ENCODE measurements around the gene ZNF654.
A peak's percentile ranks its signal among the peaks of the same experiment; 100 is the strongest.
"Not testable (repeated sequence)": the region's sequence is repeated elsewhere in the genome, so short reads cannot be mapped to it uniquely, and the experiment has no call there.

Gene ZNF654

DNA sequence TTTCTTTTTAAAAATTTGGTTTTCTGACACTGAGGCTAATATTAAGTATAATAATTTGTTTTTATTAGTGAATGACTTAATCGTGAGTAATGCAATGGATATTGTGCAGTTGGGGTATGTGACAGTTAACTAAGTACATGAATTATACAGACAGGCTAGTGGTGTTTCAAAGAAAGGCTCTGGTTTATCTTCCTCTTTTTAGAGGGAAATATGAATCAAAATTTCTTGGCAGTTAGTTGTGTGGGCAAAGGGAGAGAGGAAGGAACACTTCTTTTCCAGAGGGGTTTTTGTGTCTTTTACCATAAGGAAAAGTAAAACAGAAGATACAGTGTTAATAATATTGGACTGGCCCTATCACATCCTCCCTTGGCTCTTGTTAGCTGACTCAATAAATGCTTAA lies 2.7 kb downstream of the ZNF654 start:
- DNase-seq: no peak

DNA sequence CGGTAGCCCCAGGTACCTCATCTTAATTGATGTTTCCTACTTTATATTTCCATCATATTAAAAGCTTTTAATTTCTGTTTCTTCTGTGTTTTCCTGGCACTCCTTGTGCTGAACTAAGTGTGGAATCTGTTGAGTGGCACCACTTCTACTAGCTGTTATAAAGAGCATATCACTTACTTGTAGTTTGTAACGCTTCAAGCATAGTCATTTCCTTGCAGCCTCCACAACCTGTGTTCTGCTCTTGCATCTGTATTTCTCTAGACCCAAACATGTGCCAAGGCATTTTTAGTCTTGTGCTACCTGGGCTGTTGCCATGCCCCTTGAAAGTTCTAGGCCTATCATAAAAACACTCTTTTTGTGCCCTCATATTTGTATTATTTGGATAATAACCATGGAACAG lies 16.0 kb downstream of the ZNF654 start:
- no peak for DNase-seq

DNA sequence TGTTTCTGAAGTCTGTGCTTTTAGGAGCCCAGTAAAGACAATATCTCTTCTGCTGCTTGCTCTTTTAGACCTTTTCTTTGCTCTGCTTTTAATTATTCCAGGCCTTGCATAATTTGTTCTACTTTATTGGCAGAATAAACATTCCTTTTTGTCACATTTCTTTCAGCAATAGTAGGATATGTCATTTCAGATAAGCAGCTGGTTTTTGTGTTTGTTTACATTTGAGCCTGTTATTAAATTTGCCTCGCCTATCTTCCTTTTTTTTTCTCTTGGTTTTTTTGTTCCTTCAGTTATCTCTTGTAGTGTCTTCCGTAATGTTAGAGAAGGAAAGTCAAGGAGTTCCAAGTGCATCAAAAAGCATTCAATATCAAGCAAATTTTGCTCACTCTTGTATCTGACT lies 16.4 kb downstream of the ZNF654 start:
- DNase-seq: no peak

- DNase-seq: no peak
Measured at GRCh38 chr3:88076712-88077111, 17.7 kb downstream of the ZNF654 start.

DNA sequence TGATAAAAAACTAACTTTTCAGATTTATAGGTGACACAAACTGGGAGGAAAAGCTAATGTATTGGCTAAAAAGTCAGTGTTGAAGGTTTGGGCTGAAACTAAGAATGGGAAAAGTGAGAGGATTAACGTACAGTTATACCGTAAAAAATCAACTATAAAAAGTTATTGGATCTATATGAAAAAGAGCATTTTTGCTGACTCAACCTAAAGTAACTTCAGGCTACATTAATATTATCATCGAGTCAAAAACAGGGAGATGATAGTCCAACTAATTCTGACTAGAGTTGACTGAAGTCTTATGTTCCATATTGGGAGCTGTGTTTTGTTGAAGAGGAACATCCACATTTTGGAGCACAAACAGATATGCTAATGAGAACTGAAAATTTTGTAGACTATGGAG lies 19.9 kb downstream of the ZNF654 start:
- no peak for DNase-seq

GRCh38 chr3:88082854-88083253 lies 23.8 kb downstream of the ZNF654 start:
- DNase-seq: no peak

DNA sequence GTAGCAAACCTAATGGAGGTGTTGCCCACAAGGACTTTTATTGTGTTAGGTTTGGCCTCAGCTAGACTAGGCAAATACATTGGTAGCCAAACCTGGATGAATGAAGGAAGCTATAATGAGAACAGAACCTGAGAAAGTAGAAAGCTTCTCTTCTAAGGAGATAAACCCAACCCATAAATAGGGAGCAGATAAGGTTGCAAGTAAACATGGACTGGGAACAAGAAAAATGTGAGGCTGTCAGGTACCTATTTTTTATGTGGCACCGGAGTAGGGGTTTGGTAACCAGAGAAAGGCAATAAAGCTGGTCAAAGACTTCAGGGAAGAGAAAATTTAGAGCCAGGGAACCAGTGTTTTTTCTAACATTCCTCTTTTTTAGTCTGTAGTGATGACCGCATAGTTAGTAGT lies 25.0 kb downstream of the ZNF654 start:
- no peak for DNase-seq

DNA sequence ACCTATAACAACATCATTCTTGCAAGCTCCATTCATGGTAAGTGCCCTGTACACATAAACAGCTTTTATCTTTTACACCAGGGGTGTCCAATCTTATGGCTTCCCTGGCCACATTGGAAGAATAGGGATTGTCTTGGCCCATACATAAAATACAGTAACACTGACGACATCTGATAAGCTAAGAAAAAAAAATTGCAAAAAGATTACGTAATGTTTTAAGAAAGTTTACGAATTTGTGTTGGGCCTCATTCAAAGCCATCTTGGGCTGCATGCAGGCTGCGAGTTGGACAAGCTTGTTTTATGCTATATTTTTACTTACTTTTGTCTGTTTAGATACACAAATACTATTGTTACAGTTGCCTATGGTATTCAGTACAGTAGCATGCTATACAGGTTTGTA lies 31.6 kb downstream of the ZNF654 start:
- DNase-seq: no peak

DNA sequence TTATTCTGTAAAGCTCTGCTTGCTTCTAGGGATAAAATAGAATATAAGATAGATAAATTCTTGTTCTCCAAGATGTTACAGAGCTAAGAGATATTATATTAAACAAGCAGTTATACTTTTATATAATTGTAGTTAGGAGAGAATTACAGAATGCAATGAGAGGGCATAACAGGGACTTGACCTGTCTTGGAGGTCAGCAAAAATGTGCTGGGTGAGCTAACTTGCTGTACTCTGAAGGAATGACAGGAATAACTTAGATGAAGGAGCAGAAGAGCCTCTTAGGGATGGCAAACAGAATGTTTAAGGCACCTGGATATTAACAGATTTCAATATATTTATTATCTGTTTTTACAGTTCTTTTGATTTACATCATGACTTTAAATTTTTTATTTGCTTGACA lies 33.2 kb downstream of the ZNF654 start:
- DNase-seq: no peak

DNA sequence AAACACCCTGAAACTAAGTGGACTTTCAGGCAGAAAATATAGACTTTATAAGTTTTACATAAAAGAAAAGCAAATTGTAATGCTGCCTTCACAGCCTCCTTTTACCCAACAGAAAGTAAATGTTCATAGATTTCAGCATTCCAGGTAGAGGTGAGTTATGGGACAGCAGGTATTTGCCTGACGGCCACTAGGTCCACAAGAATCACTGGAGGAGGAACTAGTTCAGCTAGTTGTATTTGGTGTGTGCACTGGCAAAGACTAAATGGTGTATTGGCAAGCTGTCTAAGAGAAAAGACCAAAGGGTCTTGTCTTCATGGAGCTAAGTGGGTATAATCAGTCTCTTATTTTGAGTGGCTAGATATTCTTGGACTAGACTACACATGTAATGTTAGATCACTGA lies 34.2 kb downstream of the ZNF654 start:
- DNase-seq: no peak

- no peak for DNase-seq
Measured at GRCh38 chr3:88101142-88101541, 42.1 kb downstream of the ZNF654 start.

DNA sequence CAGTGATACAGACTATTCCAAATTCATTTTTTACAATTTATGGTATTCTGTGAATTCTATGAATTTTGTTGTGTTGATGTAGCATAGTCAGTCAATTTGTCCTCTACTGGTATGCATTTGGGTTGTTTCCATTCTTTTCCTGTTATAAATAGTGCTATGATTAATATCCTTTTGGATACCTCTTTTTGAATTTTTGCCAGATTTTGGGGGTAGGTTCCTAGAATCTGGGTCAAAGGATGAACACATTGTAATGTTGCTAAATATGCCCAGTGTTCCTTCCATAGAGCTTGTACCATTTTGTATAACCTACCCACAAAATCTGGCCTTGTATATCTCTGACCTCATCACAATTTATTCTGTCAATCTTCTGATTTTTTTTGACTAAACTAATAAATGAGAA lies 46.3 kb downstream of the ZNF654 start:
- DNase-seq: no peak

DNA sequence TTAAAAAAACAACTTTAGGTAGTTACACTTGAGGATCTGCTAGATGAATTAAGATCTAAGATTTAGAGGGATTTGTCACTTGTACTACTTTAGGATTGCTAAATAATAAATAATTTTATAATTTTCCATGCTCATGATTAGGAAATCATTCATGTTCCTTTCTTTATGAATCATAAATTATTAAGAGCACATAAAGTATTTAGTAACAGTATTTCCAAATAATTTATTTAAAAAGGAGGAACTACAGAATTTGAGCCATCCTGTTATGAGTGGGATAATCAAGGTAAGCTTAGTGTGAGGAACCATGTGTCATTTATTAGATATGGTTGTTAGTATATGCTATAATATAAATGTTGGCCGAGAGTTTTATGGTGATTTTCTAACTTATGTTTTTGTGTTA lies 53.2 kb downstream of the ZNF654 start:
- DNase-seq: no peak

GRCh38 chr3:88113311-88114162 lies 54.5 kb downstream of the ZNF654 start:
- peak; percentile 56 for DNase-seq

DNA sequence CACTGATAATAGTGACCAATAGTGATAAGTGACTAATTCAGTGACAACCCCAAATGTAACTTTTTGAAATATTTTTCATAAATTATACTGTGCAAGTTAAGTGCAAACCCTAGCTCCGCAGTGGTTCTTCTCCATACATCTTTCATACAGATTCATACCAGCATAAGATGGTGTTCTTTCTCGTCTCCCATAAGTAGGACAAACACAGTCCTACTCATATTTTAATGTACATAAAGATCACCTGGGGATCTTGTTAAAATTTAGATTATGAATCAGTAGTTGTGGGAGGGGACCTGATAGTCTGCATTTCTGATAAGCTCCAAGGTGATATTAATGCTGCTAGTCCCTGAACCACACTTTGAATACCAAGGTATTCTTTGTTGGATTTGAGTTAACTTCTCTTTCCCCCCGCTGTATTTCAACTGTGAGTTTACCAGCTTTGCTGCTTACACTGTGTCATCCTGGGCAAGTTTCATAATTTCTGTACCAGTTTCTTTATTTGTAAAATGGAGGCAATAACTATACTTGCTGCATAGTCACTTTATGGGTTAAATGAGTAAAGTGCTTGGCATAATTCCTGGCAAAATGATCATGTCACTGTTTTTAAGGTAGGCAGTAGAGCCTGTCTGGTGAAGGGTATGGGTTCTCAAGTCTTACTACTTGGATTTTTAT lies 56.0 kb downstream of the ZNF654 start:
- no peak for DNase-seq

DNA sequence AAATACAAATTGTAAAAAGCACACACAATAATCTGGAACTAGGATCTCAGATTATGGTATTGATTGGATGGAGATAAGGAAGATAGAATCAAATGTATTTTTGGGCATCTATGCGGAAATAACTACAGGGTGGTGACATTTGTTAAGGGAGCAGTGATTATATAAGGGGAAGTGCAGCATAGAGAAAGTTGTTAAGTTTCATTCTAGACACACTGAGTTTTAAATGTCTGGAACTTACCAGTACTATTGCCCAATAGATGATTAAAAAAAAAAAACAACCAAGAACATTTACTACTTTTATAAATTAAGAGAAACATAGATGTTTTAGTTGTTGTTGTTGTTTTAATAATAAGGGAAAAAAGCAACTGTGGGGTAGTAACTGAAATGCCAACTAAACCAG lies 58.6 kb downstream of the ZNF654 start:
- DNase-seq: no peak

DNA sequence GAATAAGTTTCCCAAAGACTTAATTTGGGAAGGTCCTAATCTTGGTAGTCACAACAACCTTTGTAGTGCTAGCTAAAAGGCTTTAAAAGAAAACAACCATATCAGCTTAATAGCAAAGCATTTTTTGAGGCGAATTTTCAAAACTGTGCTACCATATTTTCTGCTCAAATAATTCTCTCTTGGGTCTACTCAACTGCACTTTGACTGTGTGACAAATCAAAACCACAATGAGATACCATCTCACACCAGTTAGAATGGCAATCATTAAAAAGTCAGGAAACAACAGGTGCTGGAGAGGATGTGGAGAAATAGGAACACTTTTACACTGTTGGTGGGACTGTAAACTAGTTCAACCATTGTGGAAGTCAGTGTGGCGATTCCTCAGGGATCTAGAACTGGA lies 59.5 kb downstream of the ZNF654 start:
- not testable (repeated sequence) for DNase-seq

- no peak for DNase-seq
Measured at GRCh38 chr3:88123526-88123925, 64.5 kb downstream of the ZNF654 start.

DNA sequence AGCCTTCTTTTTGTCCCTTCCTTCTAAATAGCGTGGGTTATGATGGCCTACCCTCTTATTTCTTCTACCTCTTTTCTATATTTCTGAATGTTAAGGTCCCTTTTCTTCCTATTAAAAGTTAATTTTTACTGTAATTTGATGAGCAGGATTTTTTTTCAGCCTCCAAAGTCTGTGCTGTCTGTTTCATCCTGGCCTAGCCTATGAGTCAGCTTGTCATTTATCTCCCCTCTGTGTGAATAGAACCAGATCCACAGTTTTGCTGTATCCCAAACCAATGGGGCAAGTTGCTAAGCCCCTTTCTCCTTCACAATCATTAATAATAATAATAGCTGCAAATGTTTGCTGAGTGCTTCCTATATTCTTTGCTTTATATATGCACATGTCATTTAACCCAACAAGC lies 72.6 kb downstream of the ZNF654 start:
- DNase-seq: no peak

DNA sequence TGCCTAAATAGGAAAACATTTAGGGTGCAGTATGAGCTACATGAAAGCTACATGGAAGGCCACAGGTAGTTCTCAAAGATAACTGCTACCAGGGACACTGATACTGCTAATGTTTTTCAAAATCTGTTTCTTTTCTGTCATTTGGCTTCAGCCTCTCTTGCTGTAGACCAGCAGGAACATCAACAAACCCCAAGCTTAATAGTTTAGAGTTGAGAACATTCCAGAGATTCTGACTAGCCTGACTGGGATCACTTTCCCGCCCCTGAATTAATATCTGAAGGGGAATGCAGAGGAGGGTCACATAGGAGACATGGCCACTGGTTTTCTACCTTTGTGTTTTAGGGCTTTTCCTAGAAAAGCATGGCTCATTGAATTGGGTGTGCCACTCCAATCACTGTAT lies 73.8 kb downstream of the ZNF654 start:
- DNase-seq: no peak

- DNase-seq: no peak
Measured at GRCh38 chr3:88133711-88134263, 74.7 kb downstream of the ZNF654 start.

- no peak for DNase-seq
Measured at GRCh38 chr3:88137836-88138235, 78.8 kb downstream of the ZNF654 start.

DNA sequence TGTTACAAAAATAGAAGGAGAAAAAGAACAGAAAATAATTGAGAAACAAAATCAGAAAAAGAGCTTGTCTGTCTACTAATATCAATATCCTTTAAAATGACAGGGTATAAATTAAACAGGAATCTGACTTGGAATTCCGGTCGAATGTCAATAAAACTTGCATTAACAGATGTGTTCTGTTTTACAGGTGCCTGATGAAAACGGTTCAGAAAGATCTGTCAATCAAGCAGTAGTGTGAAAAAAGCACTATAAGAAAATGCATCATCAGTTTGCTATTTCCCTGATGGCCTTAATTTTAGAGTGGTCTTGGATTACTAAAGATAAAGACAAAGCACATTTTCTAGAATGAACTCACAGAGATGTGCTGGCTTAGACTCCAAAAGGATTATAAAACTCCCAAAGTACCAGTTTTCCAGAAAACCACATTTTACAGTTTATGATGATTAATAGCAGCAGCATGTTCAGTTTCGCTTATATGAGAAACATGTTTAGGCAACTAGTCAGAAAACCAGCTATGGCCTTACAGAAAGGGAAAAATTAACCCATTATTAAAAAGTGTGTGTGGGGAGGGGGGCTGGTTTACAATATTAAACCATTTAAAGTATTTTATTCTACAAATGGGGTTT lies 82.5 kb downstream of the ZNF654 start:
- DNase-seq: no peak

- no peak for DNase-seq
Measured at GRCh38 chr3:88142094-88142624, 83.1 kb downstream of the ZNF654 start.

All from activated CD8-positive, alpha-beta memory T cell treated with anti-CD3 and anti-CD28 coated beads, Interleukin-2, amount 50 U/mL, for 4 hours (primary cell).